Endothelial cell of umbilical vein (primary cell): ENCODE data around the gene POLN. TPM values are rescaled to one million over a fixed set of nuclear protein-coding genes. Genes with fewer than 3 reads are reported as not detected.

Experiments used
- BruUV-seq: library from RNA; stranded (reverse); fragments of 400-500 nt; replicated peaks from 2 replicates; lab custom pipeline; 2021; lab: Mats Ljungman, UMichigan
- CTCF ChIA-PET: fragments of 300-600, 350-600 bp; sonication (Branson Sonifier 250); formaldehyde crosslinking; loops from one replicate; lab custom pipeline; 2021; ENCODE audit warnings: antibody characterized with exemption, inconsistent platforms; lab: Charles Lee
- POLR2A ChIA-PET: fragments of 300-600, 350-600 bp; sonication (Branson Sonifier 250); formaldehyde crosslinking; loops from one replicate; lab custom pipeline; 2021; ENCODE audit warnings: antibody characterized with exemption, inconsistent platforms; lab: Charles Lee
- DNase-seq: peaks from one replicate; pipeline ENCODE4 v3.0.0-alpha.2; 2011; ENCODE audit warnings: low read depth, low spot score
- FAIRE-seq: peaks from 2 replicates; lab custom pipeline; 2011; peaks lifted over from hg19 to GRCh38; lab: Jason Lieb, UNC
- H2AFZ ChIP-seq: 2 replicates; pipeline ENCODE4 v1.6.0; 2012; ENCODE audit warnings: low read depth, low read length, control low read depth, inconsistent platforms
- H3K27ac ChIP-seq: 2 replicates; pipeline ENCODE4 v1.5.1; 2011; ENCODE audit warnings: low read depth, mild to moderate bottlenecking, control low read depth, low read length, moderate library complexity; ENCODE audit not compliant: insufficient read depth
- H3K27me3 ChIP-seq, 2 experiments: 2 replicates each; pipeline versions ENCODE4 v1.6.0 to v1.6.1; 2011; ENCODE audit warnings: low read length in 2 of 2, mixed read lengths in 1 of 2; ENCODE audit not compliant: control insufficient read depth in 2 of 2, insufficient read depth in 2 of 2
- H3K36me3 ChIP-seq, 2 experiments: 2 replicates in 1 of 2; 3 replicates in 1 of 2; pipeline ENCODE4 v1.5.1; 2011; ENCODE audit warnings: low read length in 2 of 2, mild to moderate bottlenecking in 1 of 2, moderate library complexity in 1 of 2; ENCODE audit not compliant: control insufficient read depth in 2 of 2, insufficient read depth in 2 of 2; ENCODE audit errors: extremely low read depth in 1 of 2
- H3K4me1 ChIP-seq: 3 replicates; pipeline ENCODE4 v1.5.1; 2011; ENCODE audit warnings: mild to moderate bottlenecking, low read length; ENCODE audit not compliant: control insufficient read depth, insufficient read depth; ENCODE audit errors: extremely low read depth
- H3K4me2 ChIP-seq: 2 replicates; pipeline ENCODE4 v1.6.1; 2011; ENCODE audit warnings: low read length, control low read depth, mixed read lengths; ENCODE audit not compliant: insufficient read depth
- H3K4me3 ChIP-seq, 3 experiments: fragments of 200-600 bp in 1 of 3; sonication (generic), shearing (Covaris generic) in 1 of 3; replicated peaks in 1 of 3; 2 replicates each; pipeline ENCODE4 v1.5.1; 2011 to 2016; ENCODE audit warnings: control low read depth in 3 of 3, low read length in 3 of 3, mild to moderate bottlenecking in 2 of 3, inconsistent platforms in 1 of 3, low read depth in 1 of 3, moderate library complexity in 1 of 3; ENCODE audit not compliant: insufficient read depth in 1 of 3
- H3K79me2 ChIP-seq: 2 replicates; pipeline ENCODE4 v1.6.0; 2012; ENCODE audit warnings: low read length, inconsistent platforms; ENCODE audit not compliant: control insufficient read depth, insufficient read depth
- H3K9ac ChIP-seq: replicated peaks from 2 replicates; pipeline ENCODE3; 2011; ENCODE audit warnings: low read length, control low read depth; ENCODE audit not compliant: insufficient read depth; ENCODE audit errors: extremely low read depth
- H3K9me1 ChIP-seq: replicated peaks from 3 replicates; pipeline ENCODE4 v1.6.0; 2011; ENCODE audit warnings: mild to moderate bottlenecking, low read length; ENCODE audit not compliant: control insufficient read depth, insufficient read depth; ENCODE audit errors: extremely low read depth
- H3K9me3 ChIP-seq: replicated peaks from 2 replicates; pipeline ENCODE4 v1.5.1; 2012; ENCODE audit warnings: low read length, inconsistent platforms; ENCODE audit not compliant: control insufficient read depth, insufficient read depth
- H4K20me1 ChIP-seq: replicated peaks from 2 replicates; pipeline ENCODE3; 2011; ENCODE audit warnings: mild to moderate bottlenecking, low read length; ENCODE audit not compliant: control insufficient read depth, insufficient read depth; ENCODE audit errors: extremely low read depth
- CTCF ChIP-seq, 2 donors: IDR thresholded peaks; 1 replicate in 1 of 2; 2 replicates in 1 of 2; pipeline ENCODE4 v1.5.1; 2011; ENCODE audit warnings: low read length in 2 of 2, mild to moderate bottlenecking in 2 of 2, moderate library complexity in 2 of 2, control low read depth in 1 of 2, inconsistent platforms in 1 of 2, low read depth in 1 of 2; ENCODE audit not compliant: insufficient read depth in 1 of 2; ENCODE audit errors: extremely low read depth in 1 of 2
- EZH2 ChIP-seq: IDR thresholded peaks from 2 replicates; pipeline ENCODE4 v1.6.1; 2012; ENCODE audit warnings: borderline replicate concordance, low read depth, mild to moderate bottlenecking, moderate library complexity, low read length, inconsistent platforms; ENCODE audit not compliant: severe bottlenecking
- FOS ChIP-seq: IDR thresholded peaks from 2 replicates; pipeline ENCODE4 v1.6.1; 2011; ENCODE audit warnings: mild to moderate bottlenecking, low read length, moderate library complexity, borderline replicate concordance; ENCODE audit not compliant: insufficient read depth
- GATA2 ChIP-seq: IDR thresholded peaks from 2 replicates; pipeline ENCODE4 v1.7.0; 2011; ENCODE audit warnings: low read depth, mild to moderate bottlenecking, moderate library complexity, mixed read lengths, low read length; ENCODE audit not compliant: insufficient read length, insufficient read depth
- JUN ChIP-seq: IDR thresholded peaks from 2 replicates; pipeline ENCODE4 v1.6.1; 2011; ENCODE audit warnings: borderline replicate concordance, low read depth; ENCODE audit not compliant: insufficient read length, insufficient read depth
- MAX ChIP-seq: IDR thresholded peaks from 2 replicates; pipeline ENCODE4 v1.6.1; 2011; ENCODE audit not compliant: insufficient read depth, insufficient read length
- MYC ChIP-seq: IDR thresholded peaks from one replicate; pipeline ENCODE4 v1.6.1; 2011; ENCODE audit warnings: mild to moderate bottlenecking, low read depth, low read length
- POLR2A ChIP-seq: IDR thresholded peaks from 2 replicates; pipeline ENCODE4 v1.6.1; 2012; ENCODE audit warnings: low read depth, mild to moderate bottlenecking, control low read depth, low read length
- POLR2AphosphoS5 ChIP-seq: IDR thresholded peaks from 2 replicates; pipeline ENCODE4 v1.6.1; 2012; ENCODE audit warnings: low read depth, mild to moderate bottlenecking, control low read depth, low read length, moderate library complexity; ENCODE audit not compliant: insufficient read depth
- dilution Hi-C: fragments of 300-500 bp; cut with MboI; formaldehyde crosslinking; loops from one replicate; pipeline ENCODE4 v1.15.0; 2019; ENCODE audit warnings: low sequenced_read_pairs; ENCODE audit not compliant: extremely low pct_ligation_motif_present
- intact Hi-C: fragments of 100-400 bp; cut with micrococcal nuclease; formaldehyde crosslinking; loops from one replicate; pipeline ENCODE4 v1.10.0; 2022
- polyA plus RNA-seq, 4 experiments: library from polyadenylated mRNA; depleted of rRNA in 3 of 4; stranded (reverse) in 3 of 4; unstranded in 1 of 4; fragments of >200 nt; gene quantifications; 2 replicates each; pipeline versions ENCODE4 v1.2.1 to v1.2.3, GENCODE V29; 2011 to 2012; ENCODE audit warnings: missing spikeins in 1 of 4
- total RNA-seq: library from RNA; stranded (reverse); gene quantifications from 2 replicates; pipeline ENCODE4 v1.2.3, GENCODE V29; 2021

POLN gene
- total and polyA plus RNA-seq, 2 donors (not counting 3 experiments of a cell fraction or from before 2014, with no cell fraction given), result 1.3 to 4.2 TPM

GRCh38 chr4:2049381-2049780 is 192.5 kb downstream of the POLN start:
- no peak overlapping the region for H3K27ac ChIP-seq
- no peaks in the 10 kb centered on the region for H3K79me2 ChIP-seq
- peaks cover 16% of the 10 kb centered on the region in 2 experiments for H3K27me3 ChIP-seq
- ChIA-PET CTCF (interaction anchor here (0.6 kb wide), 1 partner anchor 8 kb away, joined by 3 read pairs; no protein-coding TSS in a partner anchor), POLR2A (no interaction called here)
- intact Hi-C loops (no loop called here), dilution Hi-C loops (no loop called here)
- H3K9me3 ChIP-seq, result no peaks in the 10 kb centered on the region
- H4K20me1 ChIP-seq, result no peaks in the 10 kb centered on the region
- H2AFZ ChIP-seq, result no peak overlapping the region
- no peaks in the 10 kb centered on the region for H3K36me3 ChIP-seq
- H3K9ac ChIP-seq, result no peak overlapping the region
- BruUV-seq, result no TSS peak
- DNase-seq (no peak), FAIRE-seq (no peak)
- no peak overlapping the region for H3K4me3 ChIP-seq
- no peaks in the 10 kb centered on the region for H3K9me1 ChIP-seq
- no peak overlapping the region for H3K4me2 ChIP-seq
- no peaks in the 10 kb centered on the region for H3K4me1 ChIP-seq
- TF ChIP-seq GATA2 (no peak), FOS (no peak), MAX (no peak), POLR2A (no peak), EZH2 (no peak), CTCF (IDR thresholded peaks at IDR 0.05; ENCODE audit: extremely low read depth in 1 of 2, insufficient read depth in 1 of 2, low read depth in 1 of 2, low read length in 2 of 2) (no peak), MYC (no peak), POLR2AphosphoS5 (no peak), JUN (no peak)
